ENCODE data around the gene ATG2A.

Gene ATG2A

DNA sequence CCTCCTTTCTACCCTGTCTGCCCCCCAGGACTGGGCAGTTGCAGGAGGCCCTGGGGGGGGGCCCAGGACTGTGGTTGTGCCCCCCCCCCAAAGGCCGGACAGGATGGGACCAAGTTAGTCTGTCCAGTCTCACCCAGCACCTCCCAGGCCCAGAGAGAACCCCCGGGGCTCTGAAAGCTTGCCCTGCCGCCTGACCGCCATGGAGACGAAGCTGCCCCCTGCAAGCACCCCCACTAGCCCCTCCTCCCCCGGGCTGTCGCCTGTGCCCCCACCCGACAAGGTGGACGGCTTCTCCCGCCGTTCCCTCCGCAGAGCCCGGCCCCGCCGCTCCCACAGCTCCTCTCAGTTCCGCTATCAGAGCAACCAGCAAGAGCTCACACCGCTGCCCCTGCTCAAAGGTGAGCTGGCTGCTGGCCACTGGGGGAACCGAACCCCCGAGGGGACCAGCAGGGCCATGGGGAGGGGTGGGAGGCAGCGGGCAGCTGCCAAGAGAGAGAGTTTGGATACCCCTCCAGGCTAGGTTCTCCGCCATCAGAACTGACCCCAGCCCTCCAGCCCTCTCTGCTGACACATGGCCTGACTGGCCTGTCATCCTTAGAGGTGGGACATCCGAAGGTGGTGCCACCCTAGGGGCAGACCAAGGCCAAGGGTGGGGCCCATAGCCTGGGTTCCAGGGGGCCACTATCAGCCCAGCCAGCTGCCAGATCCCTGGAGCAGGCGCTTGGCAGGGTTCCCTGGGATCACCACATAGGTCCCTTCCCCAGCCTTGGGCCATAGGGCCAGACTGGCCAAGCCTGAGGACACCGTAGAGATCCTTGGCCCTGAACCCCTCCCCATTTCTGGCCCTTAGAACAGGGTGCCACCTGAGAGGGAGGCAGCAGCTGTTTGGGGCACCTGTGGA, 8.8 kb upstream of the ATG2A start:
- no peak for DNase-seq (ENCODE audit: low read depth in 2 of 2, low spot score in 1 of 2)

DNA sequence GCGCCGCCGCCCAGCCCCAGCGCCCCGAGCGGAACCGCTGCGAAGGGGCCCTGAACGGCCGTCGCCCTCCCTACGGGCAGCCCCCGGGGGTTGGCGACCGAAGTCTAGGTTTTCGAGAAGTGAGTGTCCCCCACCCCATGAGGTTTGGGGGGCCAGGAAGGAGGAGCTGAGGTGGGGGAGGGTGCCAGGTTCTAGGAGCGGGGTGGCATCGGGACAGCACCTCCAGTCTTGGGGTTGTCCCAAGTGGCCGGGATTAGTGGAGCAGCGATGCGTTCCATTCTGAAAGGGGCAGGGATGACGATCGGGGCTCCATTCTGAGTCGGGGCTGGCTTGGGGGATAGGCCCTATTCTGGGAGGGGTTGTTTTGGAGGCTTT, 7.9 kb upstream of the ATG2A start:
- DNase-seq (ENCODE audit: low read depth in 2 of 2, low spot score in 1 of 2): no peak

DNA sequence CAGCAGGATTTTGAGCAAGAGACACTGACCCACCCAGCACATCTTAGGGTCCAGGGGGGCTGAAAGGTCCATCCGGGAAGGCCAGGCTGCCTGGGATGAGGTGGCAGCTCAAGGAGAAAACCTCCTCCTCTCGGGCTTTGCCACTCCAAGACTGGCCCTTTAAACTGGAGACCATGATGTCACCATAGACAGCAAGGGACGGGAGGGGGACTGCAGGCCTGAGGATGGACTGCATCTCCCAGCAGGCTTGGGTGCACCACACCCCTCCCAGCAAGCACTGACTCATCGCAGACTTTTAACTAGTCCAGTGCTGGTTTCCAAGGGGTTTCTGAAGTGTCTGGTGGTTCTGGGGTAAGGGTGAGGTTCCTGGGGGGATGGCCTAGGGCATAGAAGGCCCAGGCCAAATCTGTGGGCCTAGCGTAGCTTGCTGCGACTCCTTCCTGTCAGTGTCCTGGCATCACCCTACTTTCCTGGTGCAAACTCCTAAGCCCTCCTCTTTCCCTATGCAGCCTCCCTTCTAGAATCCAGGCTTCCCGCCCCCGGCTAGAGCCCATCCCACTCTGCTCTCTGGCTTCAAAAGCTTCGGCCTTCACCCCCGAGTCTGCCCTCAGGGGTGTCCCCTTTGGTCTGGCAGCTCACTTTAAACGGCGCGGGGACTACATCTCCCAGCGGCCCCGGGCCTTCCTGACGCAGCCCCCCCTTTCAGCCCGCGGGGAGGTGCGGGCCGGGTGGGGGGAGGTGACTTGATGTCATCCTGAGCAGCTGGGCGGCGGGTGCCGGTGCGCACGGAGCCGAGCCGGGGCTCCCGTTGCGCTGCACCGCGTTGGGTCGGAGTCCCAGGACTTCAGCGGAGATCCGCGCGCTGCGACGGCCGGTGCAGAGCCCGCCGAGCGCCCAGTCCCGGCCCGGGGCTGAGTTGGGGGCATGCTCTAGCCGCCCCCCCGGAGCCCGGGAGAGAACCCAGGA, 7.2 kb upstream of the ATG2A start, which contains the start of gene PPP2R5B:
Gene PPP2R5B, plus strand, starts transcription at position 746 of the 966 bp plus-strand sequence. CDS start 1,046 bp downstream, outside the sequence.
- DNase-seq (ENCODE audit: low read depth in 2 of 2, low spot score in 1 of 2): peak; percentile 79 to 84

DNA sequence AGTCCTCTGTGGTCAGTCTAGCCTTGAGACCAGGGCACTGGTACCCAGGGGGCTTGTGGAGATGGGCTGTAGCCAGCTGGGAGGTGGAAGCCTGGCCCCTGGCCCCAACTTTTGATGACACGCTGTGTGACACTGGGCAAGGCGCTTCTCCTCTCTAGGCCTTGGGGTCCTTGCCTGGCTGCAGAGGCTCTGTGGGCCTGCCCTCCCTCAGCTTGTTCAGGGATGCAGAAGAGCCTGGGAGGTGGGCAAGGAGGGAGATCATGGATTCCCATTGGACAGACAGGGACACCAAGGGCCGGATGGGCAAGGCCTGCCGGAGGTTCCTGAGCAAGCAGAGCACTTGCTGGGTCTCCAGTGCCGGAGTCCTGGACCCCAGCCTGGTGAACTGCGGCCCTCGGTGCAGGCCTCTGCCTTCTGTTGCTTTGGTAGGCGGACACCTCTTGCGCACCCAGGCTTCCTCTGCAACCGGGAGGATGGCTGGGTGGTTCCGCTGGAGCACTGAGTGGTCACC, 6.2 kb upstream of the ATG2A start:
- no peak for DNase-seq (ENCODE audit: low read depth in 2 of 2, low spot score in 1 of 2)

DNA sequence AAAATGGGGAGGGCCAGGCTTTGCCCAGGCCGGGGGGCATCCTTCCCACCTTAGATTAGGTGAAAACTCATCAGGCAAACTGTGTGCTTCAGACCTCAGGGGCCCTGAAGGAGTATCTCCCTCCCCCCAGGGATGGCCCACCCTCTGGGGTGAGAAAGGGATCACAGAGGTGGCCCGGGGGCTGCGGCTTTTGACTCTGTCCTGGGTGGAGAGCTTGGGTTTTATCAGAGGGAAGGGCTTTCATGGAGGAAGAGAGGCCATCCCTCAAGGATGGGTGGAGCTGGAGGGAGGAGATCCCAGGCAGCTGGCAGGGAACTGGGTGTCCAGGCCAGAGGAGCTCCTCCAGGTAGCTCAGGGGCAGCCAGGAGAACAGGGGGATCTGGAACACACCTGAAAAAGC, 4.4 kb upstream of the ATG2A start:
- DNase-seq (ENCODE audit: low read depth in 2 of 2, low spot score in 1 of 2): no peak

DNA sequence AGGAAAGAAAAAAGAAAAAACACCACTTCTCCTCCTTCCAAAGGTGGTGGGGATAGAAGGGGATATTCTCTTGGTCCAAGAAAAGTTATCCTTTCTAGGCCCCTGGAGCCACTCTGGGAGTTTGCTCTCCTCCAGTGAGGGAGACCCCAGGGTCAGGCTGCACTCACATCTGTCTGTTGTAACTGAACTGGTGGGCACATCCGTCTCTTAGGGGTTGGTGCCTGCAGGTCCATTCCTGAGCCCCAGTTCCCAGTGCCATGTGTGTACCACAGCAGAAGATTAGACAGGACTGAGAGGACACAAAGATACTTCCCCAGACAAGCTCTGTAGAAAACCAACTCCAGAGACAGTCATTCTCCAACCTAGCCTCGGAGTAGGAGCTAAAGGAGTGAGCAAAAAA, 3.1 kb upstream of the ATG2A start:
- DNase-seq (ENCODE audit: low read depth in 2 of 2, low spot score in 1 of 2): no peak

DNA sequence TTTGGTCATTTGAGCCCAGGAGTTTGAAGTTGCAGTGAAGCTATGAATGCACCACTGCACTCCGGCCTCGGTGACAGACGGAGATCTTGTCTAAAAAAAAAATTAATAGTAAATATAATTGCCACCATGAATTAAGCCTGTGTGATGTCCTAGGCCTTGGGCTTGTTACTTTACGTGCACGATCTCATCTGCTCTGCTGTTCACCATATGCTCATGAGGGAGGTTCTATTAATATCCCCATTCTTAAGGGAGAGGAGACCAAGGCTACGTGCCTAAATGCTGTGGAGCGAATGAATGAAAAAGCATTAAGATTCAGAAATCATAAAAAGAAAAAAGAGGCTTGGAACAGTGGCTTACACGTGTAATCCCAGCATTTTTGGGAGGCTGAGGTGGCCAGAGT, 2.6 kb upstream of the ATG2A start:
- DNase-seq (ENCODE audit: low read depth in 2 of 2, low spot score in 1 of 2): no peak

DNA sequence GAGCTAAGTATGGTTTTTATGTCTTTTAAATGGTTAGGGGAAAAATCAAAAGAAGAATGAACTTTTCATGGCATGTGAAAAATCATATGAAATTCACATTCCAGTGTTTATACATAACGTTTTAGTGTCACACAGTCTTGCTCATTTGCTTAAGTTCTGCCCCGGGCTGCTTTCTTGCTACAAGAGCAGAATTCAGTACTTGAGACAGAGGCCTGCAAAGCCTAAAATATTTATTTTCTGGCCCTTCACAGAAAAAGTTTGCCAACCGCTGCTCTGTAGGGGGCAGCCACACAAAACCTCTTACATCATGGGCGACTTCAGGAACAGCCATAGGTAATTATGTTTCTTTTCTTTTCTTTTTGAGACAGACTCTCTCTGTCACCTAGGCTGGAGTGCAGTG, 1.0 kb upstream of the ATG2A start:
- no peak for DNase-seq (ENCODE audit: low read depth in 2 of 2, low spot score in 1 of 2)

DNA sequence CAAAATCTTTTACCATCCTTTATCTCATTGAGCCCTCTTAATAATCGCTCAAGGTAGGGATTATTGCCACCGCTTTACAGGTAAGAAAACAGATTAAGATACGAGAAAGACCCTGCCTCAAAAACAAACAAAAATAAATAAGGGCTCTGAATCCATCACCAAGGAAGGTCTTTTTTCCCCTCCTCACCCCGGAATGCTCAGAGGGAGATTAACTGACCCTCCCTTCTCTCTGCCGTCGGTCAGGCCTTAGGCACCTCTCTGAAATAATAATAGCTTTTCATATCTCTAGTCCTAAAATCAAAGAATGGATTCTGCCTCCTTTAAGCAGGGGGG, 620 bp upstream of the ATG2A start:
- no peak for DNase-seq (ENCODE audit: low read depth in 2 of 2, low spot score in 1 of 2)

DNA sequence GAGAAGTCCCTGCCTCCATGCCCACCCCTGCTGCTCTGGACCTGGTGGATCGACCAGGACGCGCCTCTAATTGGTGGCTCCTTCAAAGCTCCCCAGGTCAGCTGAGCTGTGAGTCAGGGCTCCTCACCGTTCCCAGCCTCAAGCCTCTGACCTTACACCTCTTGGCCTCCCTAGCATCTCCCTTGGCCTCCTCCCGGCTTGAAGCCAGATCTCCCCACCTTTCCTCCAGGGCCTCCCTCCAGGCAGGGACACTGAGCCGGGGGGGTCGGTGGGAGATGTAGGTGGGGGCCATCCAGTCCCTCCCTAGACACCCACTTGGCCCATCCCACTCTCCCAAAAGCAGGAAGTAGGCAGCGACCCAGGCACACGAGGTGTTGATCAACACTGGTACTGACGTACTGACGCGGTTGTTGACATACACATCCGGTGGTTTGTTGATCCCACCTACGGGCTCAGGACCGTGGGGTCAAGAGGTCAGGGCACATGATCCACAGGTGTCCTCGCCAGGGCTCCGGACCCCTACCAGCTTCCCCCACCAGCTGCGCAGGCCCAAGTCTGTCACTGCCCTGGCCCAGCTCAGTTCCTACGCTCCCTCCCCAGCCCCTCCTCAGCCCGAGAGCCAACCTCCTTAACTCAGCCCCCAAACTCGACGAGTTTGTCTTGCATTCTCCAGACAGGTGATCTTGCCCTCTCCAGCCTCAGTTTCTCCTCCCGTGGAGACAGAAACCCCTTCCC, 802 bp downstream of the ATG2A start:
- peak in 1 of 2 donors; percentile 23 for DNase-seq (ENCODE audit: low read depth in 2 of 2, low spot score in 1 of 2)

DNA sequence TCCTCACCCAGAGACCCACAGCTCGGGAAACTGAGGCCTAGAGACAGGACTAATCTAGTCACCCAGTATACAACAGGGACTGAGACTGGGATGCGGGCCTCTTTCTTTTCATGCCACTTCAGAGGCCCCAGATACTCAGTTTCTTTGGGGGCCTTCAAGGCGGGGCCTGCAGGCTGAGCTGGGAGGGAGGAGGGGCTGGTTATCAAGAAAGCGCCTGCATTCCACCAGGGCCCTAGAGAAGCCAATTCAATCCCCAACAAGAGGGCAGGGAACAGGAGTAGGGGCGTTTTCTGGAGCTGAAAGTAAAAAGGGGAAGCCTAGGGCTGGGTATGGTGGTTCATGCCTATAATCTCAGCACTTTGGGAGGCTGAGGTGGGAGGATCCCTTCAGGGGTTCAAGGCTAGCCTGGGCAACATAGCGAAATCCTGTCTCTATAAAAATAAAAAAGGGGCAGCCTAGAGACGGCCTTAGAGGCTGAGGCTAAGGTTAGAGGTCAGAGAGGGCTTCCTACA, 1.6 kb downstream of the ATG2A start:
- DNase-seq (ENCODE audit: low read depth in 2 of 2, low spot score in 1 of 2): no peak

DNA sequence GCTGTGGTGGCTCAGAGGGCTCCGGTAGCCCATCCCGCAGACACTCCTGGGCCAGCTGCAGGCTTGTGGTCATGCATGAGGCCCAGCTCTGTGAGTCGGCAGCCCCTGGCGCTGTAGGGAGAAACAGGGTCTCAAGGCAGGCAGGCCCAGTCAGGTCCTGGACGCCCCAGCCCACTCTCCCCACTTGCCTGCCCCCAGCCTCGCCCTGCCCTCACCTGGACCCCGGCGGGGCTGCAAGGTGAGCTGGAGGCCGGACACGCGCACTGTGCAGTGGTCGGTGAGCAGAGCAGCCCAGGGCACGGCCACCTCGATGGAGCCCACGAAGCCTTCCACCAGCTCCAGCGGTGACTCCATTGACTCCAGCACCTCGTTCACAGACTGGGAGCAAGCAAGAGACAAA, 2.9 kb downstream of the ATG2A start:
- no peak for DNase-seq (ENCODE audit: low read depth in 2 of 2, low spot score in 1 of 2)

DNA sequence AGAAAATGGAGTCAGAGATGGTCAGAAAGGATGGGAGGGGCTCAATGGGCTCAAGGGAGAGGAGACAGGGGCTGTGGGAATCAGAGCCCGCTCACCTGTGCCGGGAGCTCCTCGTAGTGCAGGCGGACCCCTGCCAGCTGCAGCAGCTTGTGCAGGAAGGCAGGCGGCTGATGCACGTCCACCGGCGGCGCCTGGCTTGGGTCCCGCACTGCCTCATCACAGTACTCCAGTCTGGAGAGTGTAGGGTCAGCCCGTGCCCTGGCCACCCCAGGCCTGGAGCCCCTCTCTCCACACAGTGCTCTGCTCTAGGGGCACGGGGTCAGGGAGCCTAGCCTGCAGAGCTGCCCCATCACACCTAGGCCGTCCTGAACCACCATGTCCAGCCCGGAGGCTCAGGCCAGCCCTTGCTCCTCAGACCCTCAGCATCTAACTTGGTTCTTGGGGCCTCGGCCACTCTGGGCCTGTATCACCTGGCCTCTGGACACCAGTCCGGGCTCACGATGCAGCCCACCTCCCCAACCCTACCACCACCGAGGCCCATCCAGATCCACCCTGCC, 3.8 kb downstream of the ATG2A start:
- DNase-seq (ENCODE audit: low read depth in 2 of 2, low spot score in 1 of 2): no peak

DNA sequence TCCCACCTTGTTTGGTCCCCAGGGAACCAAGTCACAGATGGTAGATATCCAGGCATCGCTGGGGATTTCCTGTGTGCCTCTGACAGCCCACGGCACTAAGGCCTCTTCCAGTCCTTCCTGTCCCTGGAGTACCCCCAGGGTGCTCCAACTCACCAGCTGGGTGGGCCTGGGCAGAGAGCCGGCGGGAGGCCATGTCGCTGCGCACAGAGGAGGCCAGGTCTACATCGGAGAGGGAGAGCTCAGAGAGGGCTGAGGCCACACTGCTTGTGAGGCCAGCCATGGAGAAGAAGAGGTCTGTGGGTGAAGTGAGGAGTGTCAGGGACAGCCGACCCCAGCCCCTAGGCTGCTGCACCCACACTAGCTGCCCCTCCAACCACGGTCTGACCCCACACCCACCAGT, 5.3 kb downstream of the ATG2A start:
- DNase-seq (ENCODE audit: low read depth in 2 of 2, low spot score in 1 of 2): no peak

DNA sequence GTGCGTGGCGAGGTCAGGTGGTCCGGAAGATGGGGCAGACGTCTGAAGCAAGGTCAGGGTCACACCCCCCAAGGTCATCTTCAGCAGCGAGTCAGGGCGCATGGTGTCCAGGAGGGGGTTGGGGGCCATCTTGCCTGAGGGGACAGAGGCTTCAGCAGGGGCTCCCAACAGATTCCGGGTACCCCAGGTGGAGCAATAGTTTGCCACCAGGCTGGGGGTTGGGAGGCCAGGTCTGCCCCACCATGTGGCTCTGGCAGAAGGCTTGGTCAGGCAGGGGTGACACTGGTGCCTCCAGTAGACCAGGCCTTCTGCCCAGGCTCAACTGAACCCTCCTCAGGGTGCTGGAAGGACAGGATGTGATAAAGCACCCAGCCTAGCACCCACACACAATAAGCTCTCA, 5.9 kb downstream of the ATG2A start:
- no peak for DNase-seq (ENCODE audit: low read depth in 2 of 2, low spot score in 1 of 2)

DNA sequence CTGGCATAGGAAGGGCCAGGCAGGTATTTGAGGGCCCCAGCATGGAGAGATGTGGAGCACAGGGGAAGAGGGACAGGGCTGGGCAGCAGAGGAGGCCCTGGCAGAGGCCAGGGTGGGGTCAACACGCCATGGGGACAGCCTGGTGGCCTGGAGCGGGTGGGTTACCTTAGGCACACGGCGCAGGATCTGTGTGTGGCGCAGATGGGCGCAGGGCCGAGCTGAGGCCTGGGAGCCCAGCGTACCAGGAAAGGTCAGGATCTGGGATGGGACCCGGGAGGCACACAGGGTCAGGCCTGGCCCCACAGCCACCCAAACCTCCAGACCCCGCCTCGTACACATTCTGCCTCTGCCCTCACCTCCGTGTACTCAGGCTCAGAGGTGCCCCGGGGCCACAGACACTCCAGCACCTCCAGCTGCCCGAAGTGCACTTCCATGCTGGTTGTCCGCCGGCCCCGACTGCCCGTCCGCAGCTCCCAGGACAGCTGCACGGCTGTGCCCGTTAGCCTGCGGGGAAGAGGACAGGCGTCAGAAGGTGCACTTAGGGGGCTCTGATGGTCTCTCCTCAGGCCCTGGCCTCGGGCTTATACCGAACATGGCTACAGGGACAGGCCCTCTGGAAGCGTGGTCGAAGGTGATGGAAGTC, 6.4 kb downstream of the ATG2A start:
- DNase-seq (ENCODE audit: low read depth in 2 of 2, low spot score in 1 of 2): no peak

DNA sequence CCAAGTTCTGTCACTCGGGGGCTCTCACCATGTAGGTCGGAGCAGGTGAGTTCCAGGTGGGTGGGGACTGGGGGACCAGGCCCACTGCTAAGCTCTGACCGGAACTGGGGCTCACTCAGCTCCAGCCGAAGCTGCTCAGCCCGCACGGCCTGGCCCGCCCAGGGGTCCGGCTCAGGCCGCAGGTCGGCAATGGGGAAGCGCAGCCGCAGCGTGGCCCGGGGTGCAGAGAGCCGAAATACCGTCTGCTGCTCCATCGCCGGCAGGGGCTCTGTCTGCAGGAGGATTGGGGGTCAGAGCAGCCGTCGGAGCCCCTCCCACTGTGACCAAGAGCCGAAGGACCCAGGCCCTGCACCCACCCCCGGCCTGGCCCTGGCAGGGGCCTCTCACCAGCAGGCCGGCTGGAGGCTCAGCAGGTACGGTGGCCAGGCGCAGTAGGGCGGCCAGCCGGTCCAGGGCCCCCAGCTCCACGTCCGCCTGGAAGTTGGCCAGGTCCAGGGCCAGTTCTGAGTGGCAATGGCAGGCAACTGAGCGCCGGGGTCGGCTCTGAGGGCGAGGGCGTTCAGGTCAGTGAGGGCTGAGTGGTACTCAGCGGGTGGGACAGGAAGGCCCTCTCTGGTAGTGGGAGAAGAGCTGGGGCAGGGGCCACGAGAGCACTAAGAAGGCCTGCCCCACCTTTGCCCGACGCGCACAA, 7.2 kb downstream of the ATG2A start:
- no peak for DNase-seq (ENCODE audit: low read depth in 2 of 2, low spot score in 1 of 2)

DNA sequence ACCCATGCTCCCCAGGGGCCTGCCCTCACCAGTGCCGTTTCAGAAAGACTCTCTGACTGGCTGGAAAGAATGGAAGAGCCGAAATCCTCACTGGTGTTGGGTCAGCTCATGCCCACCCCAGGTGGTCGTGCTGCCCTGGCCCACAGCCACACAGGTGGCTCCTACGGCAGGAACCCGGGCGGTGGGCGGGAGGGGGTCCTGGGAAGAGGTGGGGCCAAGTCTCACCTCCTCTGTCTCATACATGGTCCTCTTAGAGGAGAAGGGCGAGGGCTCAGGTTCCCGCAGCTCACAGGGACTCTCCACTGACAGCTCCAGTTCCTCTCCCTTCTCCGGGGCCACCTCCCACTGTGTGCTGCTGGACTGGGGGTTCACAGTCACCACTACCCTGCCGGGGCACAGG, 8.2 kb downstream of the ATG2A start:
- no peak for DNase-seq (ENCODE audit: low read depth in 2 of 2, low spot score in 1 of 2)

DNA sequence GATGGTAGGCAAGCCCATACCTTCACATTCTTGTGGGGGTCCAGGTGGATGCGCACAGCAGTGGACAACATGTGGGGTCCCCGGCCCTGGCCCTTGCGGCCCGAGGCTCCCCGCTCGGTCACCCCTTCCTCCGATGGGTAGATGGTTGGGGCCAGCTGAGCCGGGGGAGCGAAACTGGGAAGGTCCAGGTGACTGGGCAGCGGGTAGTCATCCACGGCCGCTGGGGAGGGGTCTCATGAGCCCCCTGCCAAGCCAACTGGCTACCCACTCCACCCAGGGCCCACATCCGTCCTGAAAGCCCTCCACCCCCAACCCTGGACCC, 10.7 kb downstream of the ATG2A start:
- no peak for DNase-seq (ENCODE audit: low read depth in 2 of 2, low spot score in 1 of 2)
